ENCODE results near the gene PSAP.
"Not testable (repeated sequence)": the region's sequence is repeated elsewhere in the genome, so short reads cannot be mapped to it uniquely, and the experiment has no call there.

PSAP gene

DNA sequence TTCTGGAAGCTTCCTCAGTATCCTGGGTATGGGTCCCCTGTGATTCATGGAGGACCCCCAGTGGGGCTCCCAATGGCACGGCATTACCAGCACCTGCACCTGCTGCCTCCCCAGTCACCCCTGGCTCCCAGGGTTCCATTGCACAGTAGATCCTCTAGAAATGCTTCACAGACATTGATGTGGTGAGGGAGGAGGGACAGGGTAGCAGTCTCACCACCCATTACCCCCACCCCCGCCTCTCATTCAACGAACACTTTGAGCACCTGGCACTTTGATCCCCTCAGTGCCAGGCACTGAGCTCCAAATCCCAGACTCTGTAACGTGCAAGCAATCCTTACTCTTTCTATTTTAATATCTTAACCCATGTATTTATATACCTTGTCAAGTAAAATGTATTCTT, 26.8 kb upstream of the PSAP start:
- no peak overlapping the region for H2BK12ac ChIP-seq (ENCODE audit: low read length in 2 of 2)
- no peaks in the 10 kb centered on the region for H3K36me3 ChIP-seq (ENCODE audit: control insufficient read depth in 1 of 2, insufficient read depth in 2 of 2, low read depth in 1 of 2, low read length in 2 of 2)
- no peaks in the 10 kb centered on the region for H3K9me3 ChIP-seq (ENCODE audit: control insufficient read depth, low read length)
- H3K79me1 ChIP-seq (replicated peaks; ENCODE audit: low read length, poor library complexity, severe bottlenecking), result no peaks in the 10 kb centered on the region
- no peak overlapping the region for H4K8ac ChIP-seq (ENCODE audit: low read length)
- peaks cover 3% of the 10 kb centered on the region for H3K4me1 ChIP-seq (ENCODE audit: control insufficient read depth, insufficient read depth, low read depth, low read length)
- WGBS, result 85% methylated on average over 2 of the region's 4 CpGs
- H3K27ac ChIP-seq (ENCODE audit: low read length, poor library complexity, severe bottlenecking), result no peak overlapping the region
- no peak overlapping the region for H3K14ac ChIP-seq (ENCODE audit: low read length in 2 of 2)
- H3K23ac ChIP-seq (ENCODE audit: low read length in 2 of 2), result no peak overlapping the region
- no peak overlapping the region for H2AFZ ChIP-seq (ENCODE audit: low read depth, low read length)
- no peak overlapping the region for H4K91ac ChIP-seq (ENCODE audit: low read length)
- no peak overlapping the region for H3K18ac ChIP-seq (ENCODE audit: low read depth in 1 of 2, low read length in 2 of 2)
- H3K4me3 ChIP-seq (ENCODE audit: insufficient read depth in 1 of 2, low read depth in 1 of 2, low read length in 2 of 2), result no peak overlapping the region
- no peak for DNase-seq
- no peak overlapping the region for H2BK5ac ChIP-seq (ENCODE audit: low read depth, low read length, poor library complexity, severe bottlenecking)
- H3K4ac ChIP-seq (ENCODE audit: low read depth in 1 of 2, low read length in 2 of 2), result no peak overlapping the region
- no peak overlapping the region for H2BK120ac ChIP-seq (ENCODE audit: low read depth, low read length)
- no peak overlapping the region for H3K4me2 ChIP-seq (ENCODE audit: low read length, poor library complexity, severe bottlenecking)
- H3K9ac ChIP-seq (ENCODE audit: low read length), result no peak overlapping the region
- H2AK5ac ChIP-seq (ENCODE audit: low read length, severe bottlenecking), result no peak overlapping the region
- no peak overlapping the region for H2BK15ac ChIP-seq (ENCODE audit: low read depth, poor library complexity, severe bottlenecking)
- H3K27me3 ChIP-seq (ENCODE audit: control insufficient read depth in 1 of 2, insufficient read depth in 1 of 2, low read length in 2 of 2), result peaks cover 0 to 16% of the 10 kb centered on the region in 2 experiments

DNA sequence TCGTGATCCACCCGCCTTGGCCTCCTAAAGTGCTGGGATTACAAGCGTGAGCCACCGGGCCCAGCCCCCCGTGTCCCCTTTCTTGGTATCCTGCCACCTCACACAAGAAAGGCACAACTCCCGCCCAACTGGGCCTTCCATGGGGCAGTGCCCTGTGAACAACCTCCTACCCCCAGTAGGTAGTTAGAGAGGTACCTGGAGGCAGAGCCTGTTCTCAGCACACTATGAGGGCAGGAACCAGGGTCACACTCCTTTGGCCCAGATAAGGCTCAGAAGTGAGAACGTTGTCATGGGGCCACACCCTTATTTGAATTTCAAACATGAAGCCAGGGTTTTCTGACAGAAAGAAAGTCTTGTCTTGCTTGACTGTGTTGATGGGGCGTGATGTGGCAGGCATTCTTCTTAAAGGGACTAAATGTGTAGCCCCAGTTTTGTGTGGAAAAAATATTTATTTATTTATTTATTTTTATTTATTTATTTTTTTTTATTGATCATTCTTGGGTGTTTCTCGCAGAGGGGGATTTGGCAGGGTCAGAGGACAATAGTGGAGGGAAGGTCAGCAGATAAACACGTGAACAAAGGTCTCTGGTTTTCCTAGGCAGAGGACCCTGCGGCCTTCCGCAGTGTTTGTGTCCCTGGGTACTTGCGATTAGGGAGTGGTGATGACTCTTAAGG, 23.8 kb upstream of the PSAP start:
- not testable (repeated sequence) for H3K79me1 ChIP-seq (replicated peaks; ENCODE audit: low read length, poor library complexity, severe bottlenecking)

DNA sequence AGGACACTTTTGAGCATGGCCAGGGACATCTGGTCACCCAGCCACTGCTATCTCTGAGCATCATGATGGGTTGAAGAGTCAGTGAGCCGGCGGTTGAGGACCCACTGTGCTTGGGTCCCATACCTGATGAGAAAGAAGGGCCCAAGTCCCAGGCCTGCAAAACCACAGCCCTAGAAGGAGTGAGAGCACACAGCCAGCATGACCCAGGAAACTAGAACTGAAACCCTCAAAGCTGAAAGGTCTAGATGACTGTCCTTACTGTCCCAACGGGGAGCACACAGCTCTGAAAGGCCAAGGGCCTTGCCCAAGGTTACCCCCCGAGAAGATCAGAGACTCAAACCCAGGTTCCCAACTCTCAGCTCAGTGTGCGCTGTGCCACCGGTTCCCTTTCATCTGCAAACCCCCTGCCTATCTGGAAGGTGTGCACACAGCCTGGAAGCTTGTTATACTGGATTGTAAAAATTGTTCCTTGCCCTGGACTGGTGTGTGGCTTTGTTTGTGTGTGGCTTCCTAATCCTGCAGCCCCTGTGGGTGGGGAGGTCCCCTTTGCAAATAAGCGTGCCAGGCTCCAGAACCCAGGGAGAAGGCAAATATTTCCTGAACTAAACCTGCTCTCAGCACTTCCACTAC, 22.6 kb upstream of the PSAP start:
- H2BK120ac ChIP-seq (ENCODE audit: low read depth, low read length), result no peak overlapping the region
- no peak overlapping the region for H3K23ac ChIP-seq (ENCODE audit: low read length in 2 of 2)
- H2AK5ac ChIP-seq (ENCODE audit: low read length, severe bottlenecking), result no peak overlapping the region
- WGBS, result 97% methylated on average over 7 of the region's 7 CpGs
- no peak overlapping the region for H2AFZ ChIP-seq (ENCODE audit: low read depth, low read length)
- H3K18ac ChIP-seq (ENCODE audit: low read depth in 1 of 2, low read length in 2 of 2), result no peak overlapping the region
- H2BK15ac ChIP-seq (ENCODE audit: low read depth, poor library complexity, severe bottlenecking), result no peak overlapping the region
- no peaks in the 10 kb centered on the region for H3K36me3 ChIP-seq (ENCODE audit: control insufficient read depth in 1 of 2, insufficient read depth in 2 of 2, low read depth in 1 of 2, low read length in 2 of 2)
- H3K27ac ChIP-seq (ENCODE audit: low read length, poor library complexity, severe bottlenecking), result no peak overlapping the region
- H3K27me3 ChIP-seq (ENCODE audit: control insufficient read depth in 1 of 2, insufficient read depth in 1 of 2, low read length in 2 of 2), result peaks cover 0 to 11% of the 10 kb centered on the region in 2 experiments
- no peak overlapping the region for H3K4ac ChIP-seq (ENCODE audit: low read depth in 1 of 2, low read length in 2 of 2)
- no peak for DNase-seq
- H3K9me3 ChIP-seq (ENCODE audit: control insufficient read depth, low read length), result no peaks in the 10 kb centered on the region
- no peak overlapping the region for H3K4me2 ChIP-seq (ENCODE audit: low read length, poor library complexity, severe bottlenecking)
- H3K14ac ChIP-seq (ENCODE audit: low read length in 2 of 2), result no peak overlapping the region
- H2BK12ac ChIP-seq (ENCODE audit: low read length in 2 of 2), result peak overlapping the region in 1 of 2 experiments; percentile 10
- no peak overlapping the region for H4K91ac ChIP-seq (ENCODE audit: low read length)
- H3K79me1 ChIP-seq (replicated peaks; ENCODE audit: low read length, poor library complexity, severe bottlenecking), result no peaks in the 10 kb centered on the region
- no peak overlapping the region for H3K4me3 ChIP-seq (ENCODE audit: insufficient read depth in 1 of 2, low read depth in 1 of 2, low read length in 2 of 2)
- no peak overlapping the region for H3K9ac ChIP-seq (ENCODE audit: low read length)
- no peak overlapping the region for H2BK5ac ChIP-seq (ENCODE audit: low read depth, low read length, poor library complexity, severe bottlenecking)
- peaks cover 6% of the 10 kb centered on the region for H3K4me1 ChIP-seq (ENCODE audit: control insufficient read depth, insufficient read depth, low read depth, low read length)
- H4K8ac ChIP-seq (ENCODE audit: low read length), result no peak overlapping the region

More for the DNA sequence above, 23.8 kb upstream of the PSAP start:
- H3K27ac ChIP-seq (ENCODE audit: low read length, poor library complexity, severe bottlenecking); DNase-seq; H4K8ac ChIP-seq (ENCODE audit: low read length); H2BK12ac ChIP-seq (ENCODE audit: low read length in 2 of 2); H3K4ac ChIP-seq (ENCODE audit: low read depth in 1 of 2, low read length in 2 of 2); H2BK5ac ChIP-seq (ENCODE audit: low read depth, low read length, poor library complexity, severe bottlenecking); H3K4me3 ChIP-seq (ENCODE audit: insufficient read depth in 1 of 2, low read depth in 1 of 2, low read length in 2 of 2); H3K23ac ChIP-seq (ENCODE audit: low read length in 2 of 2); H3K18ac ChIP-seq (ENCODE audit: low read depth in 1 of 2, low read length in 2 of 2); H2BK15ac ChIP-seq (ENCODE audit: low read depth, poor library complexity, severe bottlenecking); H3K36me3 ChIP-seq (ENCODE audit: control insufficient read depth in 1 of 2, insufficient read depth in 2 of 2, low read depth in 1 of 2, low read length in 2 of 2); H3K4me1 ChIP-seq (ENCODE audit: control insufficient read depth, insufficient read depth, low read depth, low read length); H4K91ac ChIP-seq (ENCODE audit: low read length); H3K14ac ChIP-seq (ENCODE audit: low read length in 2 of 2); H2BK120ac ChIP-seq (ENCODE audit: low read depth, low read length); H2AK5ac ChIP-seq (ENCODE audit: low read length, severe bottlenecking); H2AFZ ChIP-seq (ENCODE audit: low read depth, low read length); H3K4me2 ChIP-seq (ENCODE audit: low read length, poor library complexity, severe bottlenecking); H3K9me3 ChIP-seq (ENCODE audit: control insufficient read depth, low read length); H3K9ac ChIP-seq (ENCODE audit: low read length): not testable (repeated sequence)
- H3K27me3 ChIP-seq (ENCODE audit: control insufficient read depth in 1 of 2, insufficient read depth in 1 of 2, low read length in 2 of 2), result peaks cover 0 to 13% of the 10 kb centered on the region in 2 experiments
- 94% methylated on average over 9 of the region's 13 CpGs for WGBS

DNA sequence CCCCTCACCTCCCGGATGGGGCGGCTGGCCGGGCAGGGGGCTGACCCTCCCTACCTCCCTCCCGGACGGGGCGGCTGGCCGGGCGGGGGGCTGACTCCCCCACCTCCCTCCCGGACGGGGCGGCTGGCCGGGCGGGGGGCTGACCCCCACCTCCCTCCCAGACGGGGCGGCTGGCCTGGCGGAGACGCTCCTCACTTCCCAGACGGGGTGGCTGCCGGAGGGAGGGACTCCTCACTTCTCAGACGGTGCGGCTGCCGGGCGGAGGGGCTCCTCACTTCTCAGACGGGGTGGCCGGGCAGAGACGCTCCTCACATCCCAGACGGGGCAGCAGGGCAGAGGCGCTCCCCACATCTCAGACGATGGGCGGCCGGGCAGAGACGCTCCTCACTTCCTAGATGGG, 18.6 kb upstream of the PSAP start:
- H2BK15ac ChIP-seq (ENCODE audit: low read depth, poor library complexity, severe bottlenecking); H3K27ac ChIP-seq (ENCODE audit: low read length, poor library complexity, severe bottlenecking); H3K36me3 ChIP-seq (ENCODE audit: control insufficient read depth in 1 of 2, insufficient read depth in 2 of 2, low read depth in 1 of 2, low read length in 2 of 2); H3K4me3 ChIP-seq (ENCODE audit: insufficient read depth in 1 of 2, low read depth in 1 of 2, low read length in 2 of 2); H3K4ac ChIP-seq (ENCODE audit: low read depth in 1 of 2, low read length in 2 of 2); H3K4me2 ChIP-seq (ENCODE audit: low read length, poor library complexity, severe bottlenecking); H3K79me1 ChIP-seq (replicated peaks; ENCODE audit: low read length, poor library complexity, severe bottlenecking); H3K9me3 ChIP-seq (ENCODE audit: control insufficient read depth, low read length); H4K91ac ChIP-seq (ENCODE audit: low read length); H4K8ac ChIP-seq (ENCODE audit: low read length); H3K18ac ChIP-seq (ENCODE audit: low read depth in 1 of 2, low read length in 2 of 2); H2BK12ac ChIP-seq (ENCODE audit: low read length in 2 of 2); DNase-seq; H2AFZ ChIP-seq (ENCODE audit: low read depth, low read length); H2AK5ac ChIP-seq (ENCODE audit: low read length, severe bottlenecking); H2BK5ac ChIP-seq (ENCODE audit: low read depth, low read length, poor library complexity, severe bottlenecking); H2BK120ac ChIP-seq (ENCODE audit: low read depth, low read length); H3K14ac ChIP-seq (ENCODE audit: low read length in 2 of 2); H3K27me3 ChIP-seq (ENCODE audit: control insufficient read depth in 1 of 2, insufficient read depth in 1 of 2, low read length in 2 of 2); H3K9ac ChIP-seq (ENCODE audit: low read length); H3K23ac ChIP-seq (ENCODE audit: low read length in 2 of 2): not testable (repeated sequence)
- peaks cover 16% of the 10 kb centered on the region for H3K4me1 ChIP-seq (ENCODE audit: control insufficient read depth, insufficient read depth, low read depth, low read length)
- 93% methylated on average over 25 of the region's 32 CpGs for WGBS

All from mesenchymal stem cell (in vitro differentiated cells and primary cell).